Gastroesophageal sphincter (tissue), 3 donors: ENCODE results near the gene EHBP1L1.

Source experiments
- CTCF ChIP-seq, 4 experiments: fragments of 200-600 bp in 2 of 4; fragments of 450-650 bp in 2 of 4; sonication (generic) in 1 of 4; IDR thresholded peaks; one replicate each; pipeline ENCODE4 v1.5.1; 2017 to 2019; ENCODE audit warnings: antibody characterized with exemption in 4 of 4, mild to moderate bottlenecking in 2 of 4, moderate library complexity in 2 of 4
- POLR2A ChIP-seq, 2 donors: fragments of 450-650 bp; IDR thresholded peaks; one replicate each; pipeline ENCODE4 v1.6.1; 2017; ENCODE audit warnings: antibody characterized with exemption in 2 of 2, mild to moderate bottlenecking in 2 of 2, moderate library complexity in 1 of 2

GRCh38 chr11:65619281-65619928 is 43.6 kb downstream of the EHBP1L1 start:
- TF ChIP-seq CTCF (IDR thresholded peaks at IDR 0.05) = no peak
- no peak for TF ChIP-seq POLR2A (IDR thresholded peaks at IDR 0.05)
